GM06990 (cell line): Measurements from ENCODE around the gene MPPED1.

Experiments
- DNase-seq: peaks from one replicate; pipeline ENCODE4 v3.0.0-alpha.2; 2011; ENCODE audit not compliant: insufficient read length; ENCODE audit errors: extremely low read depth
- H3K27me3 ChIP-seq: replicated peaks from 2 replicates; pipeline ENCODE4 v1.6.0; 2011; ENCODE audit warnings: low read length; ENCODE audit not compliant: control insufficient read depth, insufficient read depth
- H3K36me3 ChIP-seq: 2 replicates; pipeline ENCODE4 v1.5.1; 2011; ENCODE audit warnings: low read length; ENCODE audit not compliant: control insufficient read depth, insufficient read depth
- H3K4me3 ChIP-seq: replicated peaks from 2 replicates; pipeline ENCODE4 v1.5.1; 2011; ENCODE audit warnings: low read depth, mild to moderate bottlenecking, control low read depth, low read length
- TF ChIP-seq, protein P1 (sequence below): IDR thresholded peaks from 2 replicates; pipeline ENCODE4 v1.5.1; 2011; ENCODE audit warnings: low read length, control low read depth, mild to moderate bottlenecking, inconsistent platforms; ENCODE audit not compliant: insufficient read depth, poor library complexity, severe bottlenecking

MPPED1 gene, protein sequence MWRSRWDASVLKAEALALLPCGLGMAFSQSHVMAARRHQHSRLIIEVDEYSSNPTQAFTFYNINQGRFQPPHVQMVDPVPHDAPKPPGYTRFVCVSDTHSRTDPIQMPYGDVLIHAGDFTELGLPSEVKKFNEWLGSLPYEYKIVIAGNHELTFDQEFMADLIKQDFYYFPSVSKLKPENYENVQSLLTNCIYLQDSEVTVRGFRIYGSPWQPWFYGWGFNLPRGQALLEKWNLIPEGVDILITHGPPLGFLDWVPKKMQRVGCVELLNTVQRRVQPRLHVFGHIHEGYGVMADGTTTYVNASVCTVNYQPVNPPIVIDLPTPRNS

DNA sequence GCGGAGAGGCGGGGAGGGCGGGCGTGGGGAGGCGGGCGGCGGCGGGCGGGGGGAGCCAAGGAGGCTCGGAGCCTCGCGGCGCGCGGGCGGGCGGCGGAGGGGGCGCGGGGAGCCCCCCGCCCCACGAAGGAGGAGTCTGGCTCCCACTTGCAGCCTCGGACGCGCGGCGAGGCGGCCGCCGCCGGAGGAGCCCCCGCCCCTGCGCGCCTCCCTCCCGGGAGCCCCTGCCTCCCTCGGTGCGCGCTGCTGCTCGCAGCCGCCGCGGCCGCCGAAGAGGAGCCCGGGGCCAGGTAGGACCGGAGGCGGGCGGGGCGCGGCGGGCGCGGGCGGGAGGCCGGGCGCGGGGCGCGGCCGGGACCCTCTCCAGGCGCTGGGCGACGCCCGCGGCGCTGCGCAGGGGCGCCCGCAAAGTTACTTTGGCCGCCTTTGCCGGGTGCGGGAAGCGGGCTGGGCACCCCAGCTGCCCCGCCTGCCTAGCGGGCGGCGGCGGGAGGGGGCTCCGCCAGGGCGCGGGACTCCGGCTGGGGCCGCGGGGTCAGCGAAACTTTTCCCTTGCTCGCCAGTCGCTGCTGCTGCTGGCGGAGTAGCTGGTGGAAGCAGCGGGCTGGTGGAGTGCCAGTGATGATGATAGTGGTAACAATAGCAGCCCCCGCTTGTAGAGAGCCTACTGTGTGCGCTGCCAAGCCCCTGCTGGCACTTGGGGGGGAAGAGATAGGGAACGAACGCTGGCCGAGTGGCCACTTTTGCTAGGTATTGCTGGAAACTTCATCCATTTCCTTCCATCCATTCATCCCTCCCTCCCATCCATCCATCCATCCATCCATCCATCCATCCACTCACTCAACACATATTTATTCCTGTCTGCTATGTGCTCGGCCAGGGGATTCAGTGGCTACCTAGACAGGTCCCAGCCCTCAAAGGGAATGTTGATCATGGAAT, at the start of gene MPPED1:
Gene MPPED1 (plus strand): TSS at position 146 of the 939 bp plus-strand sequence. CDS start 12,972 bp downstream, outside the sequence.
- H3K27me3 ChIP-seq, result no peaks in the 10 kb centered on the region; the same call in none of the 2 replicates
- no peaks in the 10 kb centered on the region for H3K36me3 ChIP-seq
- no peak within 1 kb of the TSS for H3K4me3 ChIP-seq
- TF ChIP-seq, protein P1, sequence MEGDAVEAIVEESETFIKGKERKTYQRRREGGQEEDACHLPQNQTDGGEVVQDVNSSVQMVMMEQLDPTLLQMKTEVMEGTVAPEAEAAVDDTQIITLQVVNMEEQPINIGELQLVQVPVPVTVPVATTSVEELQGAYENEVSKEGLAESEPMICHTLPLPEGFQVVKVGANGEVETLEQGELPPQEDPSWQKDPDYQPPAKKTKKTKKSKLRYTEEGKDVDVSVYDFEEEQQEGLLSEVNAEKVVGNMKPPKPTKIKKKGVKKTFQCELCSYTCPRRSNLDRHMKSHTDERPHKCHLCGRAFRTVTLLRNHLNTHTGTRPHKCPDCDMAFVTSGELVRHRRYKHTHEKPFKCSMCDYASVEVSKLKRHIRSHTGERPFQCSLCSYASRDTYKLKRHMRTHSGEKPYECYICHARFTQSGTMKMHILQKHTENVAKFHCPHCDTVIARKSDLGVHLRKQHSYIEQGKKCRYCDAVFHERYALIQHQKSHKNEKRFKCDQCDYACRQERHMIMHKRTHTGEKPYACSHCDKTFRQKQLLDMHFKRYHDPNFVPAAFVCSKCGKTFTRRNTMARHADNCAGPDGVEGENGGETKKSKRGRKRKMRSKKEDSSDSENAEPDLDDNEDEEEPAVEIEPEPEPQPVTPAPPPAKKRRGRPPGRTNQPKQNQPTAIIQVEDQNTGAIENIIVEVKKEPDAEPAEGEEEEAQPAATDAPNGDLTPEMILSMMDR, result no peak
- no peak for DNase-seq

DNA sequence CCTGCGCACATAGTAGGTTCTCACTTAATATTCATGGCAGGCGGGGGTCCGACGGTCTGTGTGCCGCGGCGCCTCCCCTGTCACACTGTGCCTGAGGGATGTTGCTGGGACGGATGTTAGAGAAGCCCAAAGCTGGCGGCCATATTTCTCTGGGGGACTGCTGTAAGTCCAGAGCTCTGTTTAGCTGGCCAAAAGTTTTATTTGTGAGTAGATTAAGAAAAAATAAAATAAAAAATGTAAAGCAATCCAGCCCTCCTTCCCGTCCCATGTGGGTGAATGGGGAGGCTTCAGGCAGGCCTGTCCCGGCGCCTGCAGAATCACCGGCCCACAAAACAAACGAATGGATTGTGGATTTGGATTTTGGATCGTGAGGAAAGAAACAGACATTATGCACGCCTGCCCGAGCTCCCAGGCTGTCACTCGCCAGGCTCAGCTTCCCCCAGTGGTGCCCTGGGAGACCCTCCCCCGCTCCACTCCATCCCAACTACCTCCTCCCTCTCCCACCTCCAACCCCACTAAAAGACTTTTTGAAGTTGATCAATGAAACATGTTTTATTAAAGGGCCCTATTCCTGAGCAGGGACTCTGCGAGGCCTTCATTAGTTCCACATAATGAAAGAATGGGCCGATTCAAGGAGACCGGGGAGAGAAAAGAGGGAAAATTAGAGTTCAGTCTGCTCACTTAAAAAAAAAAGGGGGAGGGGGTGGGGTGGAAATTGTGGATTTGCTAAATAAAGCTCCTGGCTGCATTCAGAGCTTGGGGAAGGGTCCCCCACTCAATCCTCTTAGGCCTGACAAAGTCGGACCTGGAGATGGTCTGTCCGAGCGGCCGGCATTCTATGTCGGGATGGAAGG, 48.3 kb upstream of the MPPED1 start:
- H3K36me3 ChIP-seq, result no peaks in the 10 kb centered on the region
- no peaks in the 10 kb centered on the region; the same call in none of the 2 replicates for H3K27me3 ChIP-seq
- TF ChIP-seq, protein P1, result no peak
- no peak overlapping the region for H3K4me3 ChIP-seq
- no peak for DNase-seq

DNA sequence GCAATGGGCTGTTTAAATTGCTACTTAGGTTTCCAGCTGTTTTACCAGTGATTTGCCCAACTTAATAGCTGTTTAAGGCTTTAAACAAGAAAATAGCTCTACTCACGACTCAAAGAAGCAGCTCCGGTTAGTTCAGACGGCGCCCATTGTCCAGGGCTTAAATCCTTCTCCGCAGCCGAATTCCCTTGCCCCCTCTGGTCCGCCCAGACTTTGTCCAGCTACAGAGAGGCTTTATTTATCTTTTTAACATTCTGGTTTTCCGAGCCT, 47.7 kb upstream of the MPPED1 start:
- H3K4me3 ChIP-seq, result no peak overlapping the region
- DNase-seq, result no peak
- H3K27me3 ChIP-seq, result no peaks in the 10 kb centered on the region; the same call in none of the 2 replicates
- H3K36me3 ChIP-seq, result no peaks in the 10 kb centered on the region
- TF ChIP-seq, protein P1, result no peak

DNA sequence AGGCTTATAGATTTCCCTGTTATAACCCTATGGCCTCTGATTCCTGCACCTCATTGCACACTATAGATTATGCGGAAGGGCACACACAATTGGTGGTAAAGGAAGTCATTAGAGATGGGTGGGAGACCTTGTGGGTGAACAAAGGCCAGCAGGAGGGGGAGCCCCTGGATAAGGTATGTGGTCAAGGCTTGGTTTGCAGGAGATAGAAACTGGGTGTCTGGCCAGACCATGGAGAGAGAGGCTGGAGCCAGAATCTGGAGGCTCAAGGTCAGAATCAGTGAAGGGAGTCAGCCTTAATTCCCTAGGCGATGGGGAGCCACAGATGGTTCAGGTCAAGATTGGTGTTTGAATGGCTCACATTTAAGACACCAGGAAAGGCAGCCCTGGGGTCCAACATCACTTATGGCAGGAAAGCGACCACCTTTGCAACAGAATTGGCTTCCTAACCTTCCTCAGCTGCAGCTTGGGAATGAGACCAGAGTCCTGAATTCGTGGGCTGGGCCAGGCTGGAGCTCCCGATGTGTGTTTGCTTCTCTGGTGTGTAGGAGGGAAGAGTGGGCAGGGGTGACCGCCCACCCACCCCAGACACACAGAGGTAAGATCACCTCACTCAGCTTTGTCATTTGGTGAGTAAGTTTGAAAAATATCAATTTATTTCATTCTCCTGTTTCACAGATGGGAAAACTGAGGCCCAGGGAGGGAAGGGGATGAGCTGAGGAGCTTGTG, 45.9 kb upstream of the MPPED1 start:
- no peaks in the 10 kb centered on the region; the same call in none of the 2 replicates for H3K27me3 ChIP-seq
- DNase-seq, result no peak
- TF ChIP-seq, protein P1, result no peak

DNA sequence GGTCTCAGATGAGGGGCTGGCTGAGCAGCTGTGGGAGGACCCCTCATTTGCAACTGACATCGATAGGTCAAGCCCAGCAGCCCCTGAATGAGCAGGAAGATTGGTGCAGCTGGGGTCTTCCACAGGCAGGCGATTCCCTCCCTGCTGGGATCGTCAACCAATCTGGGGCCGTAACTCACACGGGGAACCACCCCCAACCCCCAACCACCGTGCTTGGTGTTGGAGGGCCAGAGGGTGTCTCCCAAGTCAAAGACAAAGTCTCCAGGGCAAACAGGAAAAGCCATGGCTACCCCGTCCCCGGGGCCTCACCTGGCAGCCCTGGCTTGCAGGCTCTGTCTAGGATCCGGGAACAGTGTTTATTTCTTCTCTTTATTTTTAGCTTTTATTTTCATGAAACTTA, 41.8 kb upstream of the MPPED1 start:
- TF ChIP-seq, protein P1, result no peak
- no peaks in the 10 kb centered on the region for H3K36me3 ChIP-seq
- H3K27me3 ChIP-seq, result no peaks in the 10 kb centered on the region; the same call in none of the 2 replicates
- DNase-seq, result no peak
- no peak overlapping the region for H3K4me3 ChIP-seq

More for the DNA sequence above, 45.9 kb upstream of the MPPED1 start:
- no peak overlapping the region for H3K4me3 ChIP-seq
- H3K36me3 ChIP-seq, result no peaks in the 10 kb centered on the region
